H9 (cell line): ENCODE results near the gene KEL. TPM values are rescaled to one million over a fixed set of nuclear protein-coding genes. Genes with fewer than 3 reads are reported as not detected.

ENCODE experiments used
- DNase-seq: peaks from one replicate; pipeline ENCODE4 v3.0.0-alpha.2; 2017
- H2AFZ ChIP-seq: one replicate; pipeline ENCODE4 v1.6.1; 2013; ENCODE audit warnings: mild to moderate bottlenecking, low read length, control low read depth, moderate library complexity
- H2AK5ac ChIP-seq: 2 replicates; pipeline ENCODE4 v1.6.1; 2013; ENCODE audit warnings: low read length, control low read depth, mixed read lengths; ENCODE audit not compliant: insufficient read length
- H2BK120ac ChIP-seq: one replicate; pipeline ENCODE4 v1.6.1; 2013; ENCODE audit warnings: low read depth, mild to moderate bottlenecking, low read length, control low read depth, inconsistent platforms; ENCODE audit not compliant: poor library complexity, severe bottlenecking
- H2BK12ac ChIP-seq: 2 replicates; pipeline ENCODE4 v1.6.1; 2013; ENCODE audit warnings: low read length, control low read depth, mixed read lengths, low read depth; ENCODE audit not compliant: insufficient read length
- H2BK15ac ChIP-seq: 2 replicates; pipeline ENCODE4 v1.6.1; 2013; ENCODE audit warnings: low read depth, low read length, control low read depth
- H2BK20ac ChIP-seq: one replicate; pipeline ENCODE4 v1.6.1; 2013; ENCODE audit warnings: low read depth, mild to moderate bottlenecking, low read length, control low read depth, inconsistent platforms; ENCODE audit not compliant: poor library complexity, severe bottlenecking
- H2BK5ac ChIP-seq: 2 replicates; pipeline ENCODE4 v1.6.1; 2013; ENCODE audit warnings: low read length, control low read depth, mixed read lengths; ENCODE audit not compliant: insufficient read length
- H3K14ac ChIP-seq: 2 replicates; pipeline ENCODE4 v1.6.1; 2013; ENCODE audit warnings: low read length, control low read depth; ENCODE audit not compliant: insufficient read depth
- H3K18ac ChIP-seq: 2 replicates; pipeline ENCODE4 v1.6.1; 2013; ENCODE audit warnings: low read depth, mild to moderate bottlenecking, mixed read lengths, low read length, control low read depth; ENCODE audit not compliant: insufficient read length
- H3K23ac ChIP-seq: 2 replicates; pipeline ENCODE4 v1.6.1; 2013; ENCODE audit warnings: low read length, control low read depth, mixed read lengths, low read depth; ENCODE audit not compliant: insufficient read length
- H3K23me2 ChIP-seq: 2 replicates; pipeline ENCODE4 v1.6.1; 2013; ENCODE audit warnings: low read depth, mild to moderate bottlenecking, mixed read lengths, low read length, control low read depth; ENCODE audit not compliant: insufficient read length, poor library complexity, severe bottlenecking
- H3K27ac ChIP-seq: 2 replicates; pipeline ENCODE4 v1.5.1; 2013; ENCODE audit warnings: low read length, control low read depth, mixed read lengths, low read depth; ENCODE audit not compliant: insufficient read length
- H3K27me3 ChIP-seq: 2 replicates; pipeline ENCODE4 v1.6.1; 2013; ENCODE audit warnings: low read length, control low read depth, inconsistent platforms; ENCODE audit not compliant: insufficient read depth
- H3K4ac ChIP-seq: 2 replicates; pipeline ENCODE4 v1.6.1; 2013; ENCODE audit warnings: low read depth, mild to moderate bottlenecking, control low read depth, inconsistent platforms, low read length, moderate library complexity
- H3K4me1 ChIP-seq: 2 replicates; pipeline ENCODE4 v1.6.1; 2013; ENCODE audit warnings: low read length, control low read depth, inconsistent platforms; ENCODE audit not compliant: insufficient read depth
- H3K4me2 ChIP-seq: 2 replicates; pipeline ENCODE4 v1.6.1; 2013; ENCODE audit warnings: low read length, control low read depth, mixed read lengths; ENCODE audit not compliant: insufficient read length, insufficient read depth
- H3K56ac ChIP-seq: 2 replicates; pipeline ENCODE4 v1.6.1; 2013; ENCODE audit warnings: low read depth, mild to moderate bottlenecking, mixed read lengths, low read length, control low read depth; ENCODE audit not compliant: insufficient read length
- H3K79me1 ChIP-seq: 2 replicates; pipeline ENCODE4 v1.6.1; 2013; ENCODE audit warnings: low read depth, mild to moderate bottlenecking, moderate library complexity, low read length, control low read depth, inconsistent platforms; ENCODE audit not compliant: insufficient read depth, poor library complexity, severe bottlenecking
- H3K79me2 ChIP-seq: 2 replicates; pipeline ENCODE4 v1.6.1; 2013; ENCODE audit warnings: low read length, control low read depth, inconsistent platforms; ENCODE audit not compliant: insufficient read depth
- H3K9ac ChIP-seq: 2 replicates; pipeline ENCODE4 v1.6.1; 2013; ENCODE audit warnings: low read length, control low read depth, mixed read lengths; ENCODE audit not compliant: insufficient read length; ENCODE audit errors: extremely low read depth
- H3K9me3 ChIP-seq: one replicate; pipeline ENCODE4 v1.6.1; 2013; ENCODE audit warnings: low read depth, low read length, inconsistent platforms; ENCODE audit not compliant: control insufficient read depth
- H3T11ph ChIP-seq: one replicate; pipeline ENCODE4 v1.6.1; 2013; ENCODE audit warnings: mild to moderate bottlenecking, low read length, control low read depth, inconsistent platforms
- H4K20me1 ChIP-seq: one replicate; pipeline ENCODE4 v1.6.1; 2013; ENCODE audit not compliant: control insufficient read depth, insufficient read length, insufficient read depth
- H4K5ac ChIP-seq: 2 replicates; pipeline ENCODE4 v1.6.1; 2013; ENCODE audit warnings: low read depth, mild to moderate bottlenecking, mixed read lengths, low read length, control low read depth; ENCODE audit not compliant: insufficient read length
- H4K8ac ChIP-seq: replicated peaks from 2 replicates; pipeline ENCODE4 v1.6.1; 2013; ENCODE audit warnings: low read length, control low read depth, mixed read lengths, low read depth; ENCODE audit not compliant: insufficient read length
- H4K91ac ChIP-seq: 2 replicates; pipeline ENCODE4 v1.6.1; 2013; ENCODE audit warnings: low read depth, mild to moderate bottlenecking, moderate library complexity, mixed read lengths, low read length, control low read depth; ENCODE audit not compliant: insufficient read length
- H3K27ac Mint-ChIP-seq, 3 experiments: 2 replicates in 2 of 3; 3 replicates in 1 of 3; pipeline ENCODE4 v1.8.0; 2020 to 2021; ENCODE audit warnings: mixed read lengths in 3 of 3, mild to moderate bottlenecking in 1 of 3, moderate library complexity in 1 of 3
- H3K27me3 Mint-ChIP-seq: 2 replicates; pipeline ENCODE4 v1.8.0; 2021; ENCODE audit warnings: low read depth, mild to moderate bottlenecking, moderate library complexity, mixed read lengths
- H3K36me3 Mint-ChIP-seq, 3 experiments: 2 replicates in 2 of 3; 3 replicates in 1 of 3; pipeline ENCODE4 v1.8.0; 2020 to 2021; ENCODE audit warnings: low read depth in 3 of 3, mixed read lengths in 3 of 3; ENCODE audit not compliant: insufficient read depth in 1 of 3
- H3K4me1 Mint-ChIP-seq, 2 experiments: 2 replicates each; pipeline ENCODE4 v1.8.0; 2020; ENCODE audit warnings: mixed read lengths in 2 of 2
- H3K4me3 Mint-ChIP-seq, 2 experiments: 2 replicates in 1 of 2; 3 replicates in 1 of 2; pipeline ENCODE4 v1.8.0; 2020 to 2021; ENCODE audit warnings: mild to moderate bottlenecking in 2 of 2, mixed read lengths in 2 of 2, moderate library complexity in 1 of 2
- H3K9me3 Mint-ChIP-seq, 2 experiments: 2 replicates in 1 of 2; 3 replicates in 1 of 2; pipeline ENCODE4 v1.8.0; 2020; ENCODE audit warnings: mild to moderate bottlenecking in 2 of 2, mixed read lengths in 2 of 2, moderate library complexity in 1 of 2
- WGBS: extraction: QIAGEN DNeasy Blood & Tissue Kit; methylation state at CpG from one replicate; pipeline ENCODE4 v1.1.7; 2013; ENCODE audit warnings: missing lambda C conversion rate, low lambda C conversion rate, mixed read lengths; ENCODE audit not compliant: insufficient read length; ENCODE audit errors: extremely low coverage; 5-methylcytosine and 5-hydroxymethylcytosine counted together
- total RNA-seq: library from RNA; stranded (reverse); gene quantifications from 2 replicates; pipeline ENCODE4 v1.2.1, GENCODE V29; 2021
- TF ChIP-seq, protein P1 (sequence below): fragments of 200-600 bp; sonication (generic); conservative IDR thresholded peaks from 3 replicates; pipeline ENCODE4 v1.8.0; 2021; ENCODE audit warnings: antibody characterized with exemption, mild to moderate bottlenecking

The KEL gene
- total RNA-seq, 1 experiment from 2014 or later = 1.5 TPM

DNA sequence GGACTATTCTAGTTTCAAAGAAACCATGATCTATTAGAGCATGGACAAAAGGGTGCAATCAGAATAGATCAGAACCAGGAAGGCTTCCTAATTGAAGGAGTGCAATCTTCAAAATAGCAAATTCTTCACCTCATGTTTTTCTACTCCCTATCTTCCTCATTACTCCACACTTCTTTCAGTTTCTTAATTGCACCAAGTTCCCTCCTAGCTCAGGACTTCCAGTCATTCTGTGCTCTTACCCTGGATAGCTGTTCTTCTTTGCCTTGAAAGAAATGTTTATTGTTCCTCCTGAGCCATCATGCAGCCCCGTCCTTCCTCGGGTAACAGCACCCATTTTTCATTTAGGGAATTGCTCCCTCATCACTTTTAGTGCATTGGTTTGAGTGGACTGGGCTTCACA is 51.7 kb downstream of the KEL start:
- no peak overlapping the region for H3K56ac ChIP-seq
- no peak overlapping the region for H3K27ac ChIP-seq
- H4K20me1 ChIP-seq = no peaks in the 10 kb centered on the region
- H3K18ac ChIP-seq = no peak overlapping the region
- no peak overlapping the region for H2AFZ ChIP-seq
- H3K9me3 ChIP-seq = peaks cover 6% of the 10 kb centered on the region
- H3K79me2 ChIP-seq = no peaks in the 10 kb centered on the region
- Mint-ChIP-seq H3K27ac (no peak overlapping the region), H3K9me3 (peaks cover 13 to 15% of the 10 kb centered on the region in 2 experiments), H3K4me1 (peaks cover 4 to 7% of the 10 kb centered on the region in 2 experiments), H3K36me3 (peaks cover 3 to 12% (median 6%) of the 10 kb centered on the region in 3 experiments; a peak in 6 of 7 replicates), H3K27me3 (peaks cover 14% of the 10 kb centered on the region), H3K4me3 (no peak overlapping the region)
- no peak overlapping the region for H3K9ac ChIP-seq
- H2BK12ac ChIP-seq = no peak overlapping the region
- TF ChIP-seq, protein P1, sequence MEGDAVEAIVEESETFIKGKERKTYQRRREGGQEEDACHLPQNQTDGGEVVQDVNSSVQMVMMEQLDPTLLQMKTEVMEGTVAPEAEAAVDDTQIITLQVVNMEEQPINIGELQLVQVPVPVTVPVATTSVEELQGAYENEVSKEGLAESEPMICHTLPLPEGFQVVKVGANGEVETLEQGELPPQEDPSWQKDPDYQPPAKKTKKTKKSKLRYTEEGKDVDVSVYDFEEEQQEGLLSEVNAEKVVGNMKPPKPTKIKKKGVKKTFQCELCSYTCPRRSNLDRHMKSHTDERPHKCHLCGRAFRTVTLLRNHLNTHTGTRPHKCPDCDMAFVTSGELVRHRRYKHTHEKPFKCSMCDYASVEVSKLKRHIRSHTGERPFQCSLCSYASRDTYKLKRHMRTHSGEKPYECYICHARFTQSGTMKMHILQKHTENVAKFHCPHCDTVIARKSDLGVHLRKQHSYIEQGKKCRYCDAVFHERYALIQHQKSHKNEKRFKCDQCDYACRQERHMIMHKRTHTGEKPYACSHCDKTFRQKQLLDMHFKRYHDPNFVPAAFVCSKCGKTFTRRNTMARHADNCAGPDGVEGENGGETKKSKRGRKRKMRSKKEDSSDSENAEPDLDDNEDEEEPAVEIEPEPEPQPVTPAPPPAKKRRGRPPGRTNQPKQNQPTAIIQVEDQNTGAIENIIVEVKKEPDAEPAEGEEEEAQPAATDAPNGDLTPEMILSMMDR = no peak
- H3K27me3 ChIP-seq = no peaks in the 10 kb centered on the region; the same call in 1 of the 2 replicates
- H3K79me1 ChIP-seq = no peaks in the 10 kb centered on the region
- no peak overlapping the region for H2BK15ac ChIP-seq
- no peak overlapping the region for H3K4ac ChIP-seq
- no peak overlapping the region for H2BK120ac ChIP-seq
- no peak overlapping the region for H2BK20ac ChIP-seq
- H4K5ac ChIP-seq = no peak overlapping the region
- H3K4me2 ChIP-seq = no peak overlapping the region
- no peak for DNase-seq
- no peak overlapping the region for H2BK5ac ChIP-seq
- H3K4me1 ChIP-seq = no peaks in the 10 kb centered on the region
- H4K8ac ChIP-seq = no peak overlapping the region
- no peak overlapping the region for H4K91ac ChIP-seq
- no peaks in the 10 kb centered on the region for H3K23me2 ChIP-seq
- WGBS = no CpG with 5 or more reads among the region's 2 CpGs
- H3K23ac ChIP-seq = no peak overlapping the region
- H3K14ac ChIP-seq = no peak overlapping the region
- H3T11ph ChIP-seq = no peak overlapping the region
- H2AK5ac ChIP-seq = no peak overlapping the region
